Posterior cingulate gyrus (tissue), 11 donors: ENCODE results near the gene WDR76.

Experiments
- DNase-seq, 10 donors: peaks; one replicate each; pipeline versions ENCODE4 v3.0.0 to v3.0.0-alpha.2; 2020 to 2021; ENCODE audit warnings: mixed read lengths in 3 of 10
- intact Hi-C: fragments of 100-400 bp; cut with DNase I; formaldehyde crosslinking; loops from one replicate; pipeline ENCODE4 v1.15.1; 2023

WDR76 gene

GRCh38 chr15:43871835-43872234 lies 45.0 kb downstream of the WDR76 start:
- no peak for DNase-seq
- intact Hi-C loops = loop anchor here (1.0 to 10.0 kb wide), 2 partner anchors 263 to 347 kb away; no protein-coding TSS in a partner anchor

GRCh38 chr15:43872416-43873020 lies 45.7 kb downstream of the WDR76 start:
- intact Hi-C loops = loop anchor here (1.0 to 10.0 kb wide), 2 partner anchors 262 to 347 kb away; no protein-coding TSS in a partner anchor
- peak in 6 of 10 donors; percentile 34 to 91 (median 59) for DNase-seq

DNA sequence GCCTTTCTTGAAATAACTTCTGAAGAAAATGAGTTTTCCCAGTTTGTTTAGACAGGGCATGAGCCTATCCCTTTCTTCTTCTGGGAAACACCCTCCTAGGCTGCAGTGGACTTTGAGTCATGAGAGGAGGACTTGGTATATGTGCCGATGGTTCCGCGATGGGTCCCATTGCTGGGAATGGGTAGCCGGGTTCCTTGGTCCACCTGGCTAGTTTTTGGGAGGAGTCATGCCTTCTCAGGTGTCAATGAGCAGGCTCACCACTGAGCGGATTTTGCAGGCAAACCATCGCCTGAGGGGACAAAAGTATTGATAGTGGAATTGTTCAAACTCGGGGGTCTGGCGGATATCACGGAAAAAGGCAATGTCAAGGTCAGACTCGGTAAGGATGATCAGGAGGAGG lies 46.8 kb downstream of the WDR76 start:
- no peak for DNase-seq
- intact Hi-C loops = loop anchor here (10.0 kb wide), 1 partner anchor 261 kb away; no protein-coding TSS in a partner anchor

- DNase-seq = no peak
- intact Hi-C loops = loop anchor here (10.0 kb wide), 1 partner anchor 258 kb away; no protein-coding TSS in a partner anchor
These were observed 50.1 kb downstream of the WDR76 start for GRCh38 chr15:43876872-43877271.

DNA sequence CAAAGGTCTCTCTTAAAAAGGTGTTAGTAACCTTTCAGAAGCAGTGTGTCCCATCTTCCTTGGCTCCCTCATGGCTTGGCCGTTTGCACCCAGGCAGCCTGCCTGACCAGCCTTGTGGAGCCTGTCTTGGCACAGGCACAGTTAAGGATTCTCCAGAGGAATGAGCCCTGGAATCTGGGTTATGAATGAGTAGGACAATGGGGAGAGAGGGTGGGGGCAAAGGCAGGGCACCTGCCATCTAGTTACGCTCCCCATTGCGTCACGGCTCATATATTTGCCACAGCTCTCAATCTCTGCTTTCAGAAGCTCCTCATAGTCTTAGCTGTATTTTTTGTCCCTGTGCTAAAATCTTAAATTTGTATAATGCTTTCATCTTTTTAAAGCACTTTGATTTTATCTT lies 50.6 kb downstream of the WDR76 start:
- intact Hi-C loops = loop anchor here (10.0 kb wide), 1 partner anchor 257 kb away; no protein-coding TSS in a partner anchor
- DNase-seq = no peak

- intact Hi-C loops = loop anchor here (10.0 kb wide), 1 partner anchor 256 kb away; no protein-coding TSS in a partner anchor
- no peak for DNase-seq
These were observed 51.6 kb downstream of the WDR76 start for GRCh38 chr15:43878446-43878845.

GRCh38 chr15:43879386-43880355 lies 52.9 kb downstream of the WDR76 start:
- intact Hi-C loops = loop anchor here (10.0 kb wide), 1 partner anchor 255 kb away; no protein-coding TSS in a partner anchor
- no peak for DNase-seq

- intact Hi-C loops = no loop called here
- no peak for DNase-seq
These were observed 53.8 kb downstream of the WDR76 start for GRCh38 chr15:43880406-43881194.

DNA sequence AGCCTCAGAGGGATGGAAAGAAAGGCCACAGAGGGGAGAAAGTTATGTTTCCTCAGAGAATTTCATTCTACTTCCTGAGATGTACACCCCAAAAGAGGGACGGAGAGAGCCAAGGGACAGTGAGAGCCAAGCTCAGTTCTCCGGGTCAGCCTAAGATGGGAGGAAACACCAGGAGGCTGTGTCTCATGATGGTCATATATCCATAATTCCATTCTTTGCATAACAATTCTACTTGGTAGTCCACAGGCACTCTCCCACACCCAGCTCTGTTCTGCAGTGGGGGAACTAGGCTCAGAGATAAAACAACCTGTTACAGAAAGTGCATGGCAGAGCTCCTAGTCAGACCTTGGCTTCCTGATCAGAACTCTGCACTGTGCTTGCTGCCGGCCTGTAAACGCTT lies 54.4 kb downstream of the WDR76 start:
- DNase-seq = no peak
- intact Hi-C loops = no loop called here

GRCh38 chr15:43881944-43882343 lies 55.1 kb downstream of the WDR76 start:
- no peak for DNase-seq
- intact Hi-C loops = no loop called here

DNA sequence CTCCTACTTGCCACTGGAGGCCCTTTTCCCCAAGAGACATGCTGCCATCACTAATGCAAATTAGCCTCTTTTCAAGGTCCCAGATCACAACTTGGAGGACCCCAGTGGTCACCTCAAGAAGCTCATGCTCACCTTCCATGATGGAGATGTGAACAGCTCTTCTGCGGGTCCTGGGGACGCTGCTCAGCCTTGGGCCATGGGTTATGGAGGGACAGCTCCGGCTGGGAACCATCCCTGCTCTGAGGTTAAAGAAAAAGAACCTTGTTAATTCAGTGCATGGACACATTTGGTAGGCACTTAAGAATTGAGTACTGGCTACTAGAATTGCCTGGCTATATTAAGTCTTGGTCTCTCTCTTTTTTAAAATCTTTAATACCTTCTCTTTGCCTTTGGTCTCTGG lies 56.8 kb downstream of the WDR76 start:
- no peak for DNase-seq
- intact Hi-C loops = no loop called here

- intact Hi-C loops = no loop called here
- no peak for DNase-seq
These were observed 59.8 kb downstream of the WDR76 start for GRCh38 chr15:43886558-43886957.

- intact Hi-C loops = no loop called here
- no peak for DNase-seq
These were observed 61.1 kb downstream of the WDR76 start for GRCh38 chr15:43887901-43888300.

DNA sequence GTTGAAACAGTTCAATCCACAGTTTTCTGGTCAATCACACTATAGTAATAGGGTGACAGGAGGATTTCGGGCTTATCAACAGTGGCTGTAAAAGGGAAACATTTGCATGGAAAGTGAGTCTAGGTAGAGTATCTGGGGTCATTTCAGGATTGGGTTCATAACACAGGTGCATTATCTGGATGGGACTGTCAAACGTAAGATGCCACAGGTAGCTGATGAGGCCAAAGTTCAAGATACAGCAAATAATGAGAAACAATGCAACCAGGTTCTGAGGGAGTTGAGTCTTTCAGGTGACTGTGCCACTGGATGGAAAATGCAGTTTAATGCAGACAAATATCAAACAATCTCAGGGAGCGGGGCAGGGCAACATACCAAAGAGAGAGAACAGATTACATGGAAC lies 62.2 kb downstream of the WDR76 start:
- DNase-seq = no peak
- intact Hi-C loops = no loop called here

- DNase-seq = no peak
- intact Hi-C loops = no loop called here
These were observed 67.2 kb downstream of the WDR76 start for GRCh38 chr15:43893956-43894355.

GRCh38 chr15:43895586-43895985 lies 68.8 kb downstream of the WDR76 start:
- intact Hi-C loops = no loop called here

DNA sequence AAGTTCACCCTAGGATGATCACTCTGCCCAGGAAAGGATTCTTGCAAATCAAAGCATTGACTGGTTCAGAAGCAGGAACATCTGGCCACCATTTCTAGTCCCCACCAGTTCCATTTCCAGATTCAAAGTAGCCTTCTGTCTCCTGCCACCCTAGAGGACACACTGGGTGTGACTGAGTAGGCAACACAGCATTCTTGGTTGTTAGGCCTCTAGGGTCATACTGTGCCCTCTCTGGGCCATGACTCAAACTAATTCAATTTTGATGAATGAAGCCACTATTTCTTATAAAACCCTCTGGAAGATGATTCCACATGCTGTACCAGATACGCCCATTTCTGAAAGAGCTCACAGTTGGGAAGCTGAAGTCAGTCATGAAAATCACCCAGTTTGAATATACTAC lies 69.7 kb downstream of the WDR76 start:
- intact Hi-C loops = no loop called here
- DNase-seq = no peak

More at GRCh38 chr15:43895586-43895985, 68.8 kb downstream of the WDR76 start:
- no peak for DNase-seq

DNA sequence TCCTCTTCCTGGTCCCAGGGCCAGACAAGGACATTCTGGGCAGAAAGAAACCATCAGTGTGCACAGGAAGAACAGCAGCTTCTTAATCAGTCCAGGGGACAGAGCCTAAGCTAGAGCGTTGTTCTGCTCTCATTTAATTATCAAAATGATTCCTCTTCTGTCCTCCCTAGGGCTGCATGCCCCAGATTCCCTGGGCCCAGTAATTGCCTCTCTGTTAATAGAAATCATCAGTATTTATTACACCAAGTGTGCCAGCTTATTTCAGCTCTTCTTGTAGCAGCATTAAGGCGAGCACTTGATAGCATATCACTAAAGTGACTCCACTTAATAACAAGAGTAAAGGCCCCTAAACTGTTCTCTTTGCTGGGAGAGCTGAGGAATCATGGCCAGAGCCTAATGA lies 72.1 kb downstream of the WDR76 start:
- no peak for DNase-seq
- intact Hi-C loops = no loop called here

DNA sequence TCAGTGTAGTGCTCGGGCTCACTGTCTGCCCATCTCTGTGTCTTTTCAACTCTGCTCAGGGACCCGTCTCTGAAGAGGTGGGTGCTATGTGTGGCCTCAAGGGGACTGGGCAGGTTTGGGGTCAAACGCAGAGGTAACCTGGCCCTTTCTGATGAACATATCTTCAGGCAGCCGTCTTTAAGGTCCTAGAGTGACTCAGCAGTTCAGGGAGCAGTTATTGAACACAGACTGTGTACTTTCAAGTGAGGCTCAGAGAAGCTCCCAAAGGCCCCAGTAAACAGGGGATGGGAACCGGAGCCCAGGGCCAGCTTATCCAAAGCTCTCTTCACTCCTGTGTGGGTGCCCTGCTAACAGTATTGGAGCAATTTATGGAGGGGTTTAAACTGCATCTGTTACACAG lies 73.1 kb downstream of the WDR76 start:
- no peak for DNase-seq
- intact Hi-C loops = loop anchor here (5.0 to 10.0 kb wide), 2 partner anchors 235 to 297 kb away; partner anchors contain the start of gene FRMD5

DNA sequence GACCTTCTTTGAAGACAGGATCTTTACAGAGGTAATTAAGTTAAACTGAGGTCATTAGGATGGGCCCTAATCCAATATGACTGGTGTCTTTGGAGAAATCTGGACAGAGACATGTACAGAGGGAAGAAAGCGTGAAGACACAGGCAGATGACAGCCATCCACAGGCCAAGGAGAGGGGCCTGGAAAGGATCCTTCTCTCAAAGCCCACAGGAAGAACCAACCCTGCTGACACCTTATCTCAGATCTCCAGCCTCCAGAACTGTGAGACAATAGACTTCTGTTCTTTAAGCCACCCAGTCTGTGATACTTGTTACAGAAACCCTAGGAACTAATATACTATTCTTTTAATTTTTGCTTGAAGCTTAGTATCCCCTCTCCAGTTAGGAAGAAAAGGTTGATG lies 74.2 kb downstream of the WDR76 start:
- intact Hi-C loops = loop anchor here (5.0 to 10.0 kb wide), 2 partner anchors 234 to 296 kb away; partner anchors contain the start of gene FRMD5
- no peak for DNase-seq
